SK-N-SH treated with all-trans-retinoic acid at 6 μM for 48 hours (cell line): ENCODE results near the gene GCN1.

Experiments used
- CSDC2 ChIP-seq: fragments of 250-450 bp; sonication (Bioruptor Pico); IDR thresholded peaks from 2 replicates; pipeline ENCODE4 v1.5.0; 2020; ENCODE audit warnings: mild to moderate bottlenecking, moderate library complexity
- TSHZ2 ChIP-seq: fragments of 250-450 bp; sonication (Bioruptor Pico); IDR thresholded peaks from 2 replicates; pipeline ENCODE4 v1.5.0; 2020; ENCODE audit warnings: mild to moderate bottlenecking, moderate library complexity
- ZFP30 ChIP-seq: fragments of 450-650 bp; formaldehyde crosslinking; IDR thresholded peaks from 2 replicates; pipeline ENCODE4 v1.5.0; 2022; ENCODE audit warnings: mild to moderate bottlenecking, moderate library complexity
- TF ChIP-seq, protein P1 (sequence below): fragments of 250-450 bp; sonication (Bioruptor Pico); IDR thresholded peaks from 2 replicates; pipeline ENCODE4 v1.8.0; 2020; ENCODE audit warnings: mild to moderate bottlenecking, moderate library complexity, borderline replicate concordance

DNA sequence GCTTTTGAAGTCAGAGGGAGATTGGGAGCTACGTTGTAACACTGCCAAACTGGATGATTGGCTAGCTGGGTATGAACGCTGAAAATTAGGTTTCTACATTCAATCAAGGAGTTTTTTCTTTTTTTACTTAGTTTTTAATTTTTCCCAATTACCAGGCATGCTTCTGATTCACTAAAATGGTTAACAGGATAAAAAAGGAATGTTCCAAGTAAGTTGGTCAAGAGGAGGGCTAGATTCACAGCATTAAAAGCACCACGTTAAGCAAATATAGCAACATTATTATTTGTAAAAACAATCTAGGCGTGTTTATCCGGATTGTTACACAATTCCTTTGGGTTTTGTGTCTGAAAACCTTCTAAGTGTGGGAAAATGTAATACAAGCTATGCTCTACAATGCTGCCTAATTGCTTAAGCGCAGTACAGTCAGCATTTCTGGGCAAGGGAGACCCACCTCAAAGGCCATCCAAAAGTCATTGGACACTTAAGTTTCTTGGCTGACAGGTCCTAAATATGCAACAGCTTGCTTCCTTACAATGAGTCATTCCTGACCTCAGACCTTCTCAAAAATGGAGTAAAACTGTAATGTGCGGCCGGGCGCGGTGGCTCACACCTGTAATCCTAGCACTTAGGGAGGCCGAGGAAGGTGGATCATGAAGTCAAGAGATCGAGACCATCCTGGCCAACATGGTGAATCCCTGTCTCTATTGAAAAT, 5.2 kb upstream of the GCN1 start:
- TF ChIP-seq TSHZ2 (CRISPR knock-in tag): no peak
- TF ChIP-seq, protein P1, sequence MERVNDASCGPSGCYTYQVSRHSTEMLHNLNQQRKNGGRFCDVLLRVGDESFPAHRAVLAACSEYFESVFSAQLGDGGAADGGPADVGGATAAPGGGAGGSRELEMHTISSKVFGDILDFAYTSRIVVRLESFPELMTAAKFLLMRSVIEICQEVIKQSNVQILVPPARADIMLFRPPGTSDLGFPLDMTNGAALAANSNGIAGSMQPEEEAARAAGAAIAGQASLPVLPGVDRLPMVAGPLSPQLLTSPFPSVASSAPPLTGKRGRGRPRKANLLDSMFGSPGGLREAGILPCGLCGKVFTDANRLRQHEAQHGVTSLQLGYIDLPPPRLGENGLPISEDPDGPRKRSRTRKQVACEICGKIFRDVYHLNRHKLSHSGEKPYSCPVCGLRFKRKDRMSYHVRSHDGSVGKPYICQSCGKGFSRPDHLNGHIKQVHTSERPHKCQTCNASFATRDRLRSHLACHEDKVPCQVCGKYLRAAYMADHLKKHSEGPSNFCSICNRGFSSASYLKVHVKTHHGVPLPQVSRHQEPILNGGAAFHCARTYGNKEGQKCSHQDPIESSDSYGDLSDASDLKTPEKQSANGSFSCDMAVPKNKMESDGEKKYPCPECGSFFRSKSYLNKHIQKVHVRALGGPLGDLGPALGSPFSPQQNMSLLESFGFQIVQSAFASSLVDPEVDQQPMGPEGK (CRISPR knock-in tag): no peak
- no peak for TF ChIP-seq ZFP30
- TF ChIP-seq CSDC2 (CRISPR knock-in tag): no peak
